Liver (tissue), 3 donors: ENCODE measurements around the gene JCAD.

Experiments
- CTCF ChIP-seq: fragments of 150-350 bp; IDR thresholded peaks from 2 replicates; pipeline ENCODE4 v1.5.1; 2017; ENCODE audit warnings: improper control_type of control experiment, low read depth, low read length; ENCODE audit not compliant: missing input control
- FOXA1 ChIP-seq: IDR thresholded peaks from 2 replicates; pipeline ENCODE4 v1.6.1; 2016; ENCODE audit warnings: antibody characterized with exemption
- GABPA ChIP-seq, 2 donors: IDR thresholded peaks in 1 of 2; conservative IDR thresholded peaks in 1 of 2; 2 replicates each; pipeline ENCODE4 v1.6.1; 2016; ENCODE audit warnings: antibody characterized with exemption in 2 of 2, mild to moderate bottlenecking in 1 of 2, moderate library complexity in 1 of 2
- HNF4A ChIP-seq, 2 donors: conservative IDR thresholded peaks; 2 replicates each; pipeline ENCODE4 v1.6.1; 2016; ENCODE audit warnings: antibody characterized with exemption in 2 of 2, mild to moderate bottlenecking in 2 of 2
- JUND ChIP-seq, 2 donors: IDR thresholded peaks; 2 replicates each; pipeline ENCODE4 v1.6.1; 2016; ENCODE audit warnings: antibody characterized with exemption in 2 of 2
- MAX ChIP-seq: IDR thresholded peaks from 2 replicates; pipeline ENCODE4 v1.6.1; 2016; ENCODE audit warnings: antibody characterized with exemption
- NR2F2 ChIP-seq: IDR thresholded peaks from 2 replicates; pipeline ENCODE4 v1.6.1; 2016; ENCODE audit warnings: antibody characterized with exemption
- REST ChIP-seq: IDR thresholded peaks from 2 replicates; pipeline ENCODE4 v1.6.1; 2016; ENCODE audit warnings: antibody characterized with exemption, mild to moderate bottlenecking
- ZBTB33 ChIP-seq: IDR thresholded peaks from 2 replicates; pipeline ENCODE4 v1.6.1; 2016; ENCODE audit warnings: antibody characterized with exemption
- donor health status: healthy.
- donor health status: healthy.

- TF ChIP-seq JUND (IDR thresholded peaks at IDR 0.05) (no peak), NR2F2 (no peak), REST (no peak), ZBTB33 (no peak), CTCF (no peak), GABPA (IDR thresholded peaks at IDR 0.05 in 1 of 2, conservative IDR thresholded peaks at IDR 0.05 in 1 of 2) (no peak), FOXA1 (no peak), HNF4A (conservative IDR thresholded peaks at IDR 0.05) (no peak), MAX (no peak)
Observed at GRCh38 chr10:29987471-29987870, 71.9 kb downstream of the JCAD start.
